A549 treated with CpdA at 1 μM for 4 hours (cell line): ENCODE measurements around the gene CPNE2. TPM values are rescaled to one million over a fixed set of nuclear protein-coding genes. Genes with fewer than 3 reads are reported as not detected.

Experiments
- total RNA-seq: library from RNA; stranded (reverse); fragments of 200-300 nt; extraction: Qiagen RNA extraction; gene quantifications from 5 replicates; pipeline ENCODE4 v1.2.3, GENCODE V29; 2022; ENCODE audit warnings: low read depth

CPNE2 gene
- total RNA-seq = 37.0 to 47.1 TPM (median 43.3 TPM) in 5 replicates

DNA sequence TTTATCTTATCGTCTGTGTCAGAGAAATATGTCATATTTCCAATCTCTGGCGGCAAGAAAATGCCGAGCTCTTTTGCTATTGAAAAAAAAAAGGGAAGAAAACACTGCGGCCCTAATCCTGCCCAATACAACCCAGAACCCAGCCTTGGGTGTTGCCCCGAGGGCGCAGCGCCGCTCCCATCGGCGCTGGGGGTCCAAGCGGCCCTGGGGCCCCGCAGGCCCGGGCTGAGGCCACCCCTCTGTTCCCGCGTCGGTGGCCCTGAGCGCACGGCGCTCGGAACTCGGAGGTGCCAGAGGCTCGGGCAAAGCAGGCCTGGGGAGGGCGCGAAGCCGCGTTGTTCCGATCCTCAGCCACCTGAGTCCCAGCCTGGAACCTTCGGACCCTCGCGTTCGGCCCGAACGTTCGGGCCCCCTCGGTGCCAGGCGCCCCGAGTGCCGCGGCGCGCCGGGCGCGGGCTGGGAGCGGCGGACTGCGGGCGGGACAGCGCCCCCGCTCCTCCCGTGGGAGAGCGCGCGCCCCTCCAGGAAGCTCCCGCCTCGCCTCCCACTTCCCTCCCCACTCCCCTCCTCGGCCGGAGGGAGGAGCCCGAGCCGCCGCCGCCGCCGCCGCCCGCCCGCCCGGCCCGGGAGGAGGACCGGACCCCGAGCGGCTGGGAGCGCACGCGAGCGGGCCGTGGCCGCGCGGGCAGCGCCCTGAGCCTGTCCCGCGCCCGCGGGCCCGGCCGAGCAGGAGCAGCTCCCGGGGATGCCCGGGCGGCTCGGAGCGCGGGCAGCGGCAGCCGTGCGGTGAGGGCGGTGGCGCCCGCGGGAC is at the start of gene CPNE2:
CPNE2 (plus strand) TSS at position 609 of the 811 bp plus-strand sequence. CDS start 18,160 bp downstream, outside the sequence.

DNA sequence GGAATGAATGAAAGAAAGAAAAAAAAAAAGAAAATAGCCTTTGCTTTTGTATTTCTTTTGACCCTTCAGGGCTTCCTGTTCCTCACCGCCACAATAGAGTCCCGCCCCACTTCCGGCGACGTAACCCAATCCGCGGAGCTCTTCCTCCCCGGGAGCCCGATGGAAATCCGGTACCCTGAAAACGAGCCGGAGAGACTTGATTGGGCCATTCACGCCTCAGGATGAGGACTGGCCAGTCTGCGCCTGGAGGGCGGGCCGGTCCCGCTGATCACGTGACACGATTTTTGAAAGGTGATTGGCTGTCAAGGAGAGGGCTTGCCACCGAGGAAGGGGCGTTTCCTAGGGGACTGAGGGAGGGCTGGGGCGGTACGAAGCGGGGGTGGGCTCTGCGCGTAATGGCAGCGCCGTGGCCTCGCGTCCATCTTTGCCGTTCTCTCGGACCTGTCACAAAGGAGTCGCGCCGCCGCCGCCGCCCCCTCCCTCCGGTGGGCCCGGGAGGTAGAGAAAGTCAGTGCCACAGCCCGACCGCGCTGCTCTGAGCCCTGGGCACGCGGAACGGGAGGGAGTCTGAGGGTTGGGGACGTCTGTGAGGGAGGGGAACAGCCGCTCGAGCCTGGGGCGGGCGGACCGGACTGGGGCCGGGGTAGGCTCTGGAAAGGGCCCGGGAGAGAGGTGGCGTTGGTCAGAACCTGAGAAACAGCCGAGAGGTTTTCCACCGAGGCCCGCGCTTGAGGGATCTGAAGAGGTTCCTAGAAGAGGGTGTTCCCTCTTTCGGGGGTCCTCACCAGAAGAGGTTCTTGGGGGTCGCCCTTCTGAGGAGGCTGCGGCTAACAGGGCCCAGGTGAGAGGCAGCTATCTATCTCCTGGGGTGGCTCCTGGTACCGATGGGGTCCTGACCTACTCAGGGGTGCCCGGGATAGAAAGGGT is 93.8 kb downstream of the CPNE2 start, which contains the start of the genes PSME3IP1 and RSPRY1:
PSME3IP1 (minus strand) TSS at position 95 of the 927 bp plus-strand sequence. CDS start 12,185 bp downstream, outside the sequence.
RSPRY1 (plus strand) TSS at position 385 of the 927 bp plus-strand sequence. CDS start 18,330 bp downstream, outside the sequence.

Other genes with a start within 250 kb of the CPNE2 start
- not detected in 5 replicates for gene SLC12A3, start 227.4 kb upstream of the CPNE2 start, total RNA-seq
- gene HERPUD1, start 160.4 kb upstream of the CPNE2 start, total RNA-seq = 105 to 181 TPM (median 127 TPM) in 5 replicates
- gene CETP, start 130.6 kb upstream of the CPNE2 start, total RNA-seq = not detected in 5 replicates
- 3.3 to 6.9 TPM (median 4.1 TPM) in 5 replicates for gene NLRC5, start 103.0 kb upstream of the CPNE2 start, total RNA-seq
- 93.2 to 116 TPM (median 95.2 TPM) in 5 replicates for gene PSME3IP1, start 93.5 kb downstream of the CPNE2 start, total RNA-seq
- 22.0 to 32.9 TPM (median 25.0 TPM) in 5 replicates for gene RSPRY1, start 93.7 kb downstream of the CPNE2 start, total RNA-seq
- 65.8 to 74.4 TPM (median 73.4 TPM) in 5 replicates for gene ARL2BP, start 152.7 kb downstream of the CPNE2 start, total RNA-seq
- 1.2 to 1.9 TPM (median 1.7 TPM) in 5 replicates for gene PLLP, start 192.1 kb downstream of the CPNE2 start, total RNA-seq